Prostate gland (tissue), 2 donors: ENCODE results near the gene DES.

ENCODE experiments used
- CTCF ChIP-seq, 4 experiments: fragments of 200-600 bp in 2 of 4; fragments of 450-650 bp in 2 of 4; sonication (generic) in 2 of 4; IDR thresholded peaks; 1 replicate in 3 of 4; 2 replicates in 1 of 4; pipeline ENCODE4 v1.5.1; 2016 to 2019; ENCODE audit warnings: antibody characterized with exemption in 4 of 4, mild to moderate bottlenecking in 2 of 4, moderate library complexity in 2 of 4
- POLR2A ChIP-seq: fragments of 450-650 bp; IDR thresholded peaks from one replicate; pipeline ENCODE4 v1.6.1; 2016; ENCODE audit warnings: antibody characterized with exemption, mild to moderate bottlenecking
- POLR2AphosphoS5 ChIP-seq: sonication (generic); formaldehyde crosslinking; IDR thresholded peaks from one replicate; pipeline ENCODE4 v1.6.1; 2017; ENCODE audit warnings: antibody characterized with exemption

- TF ChIP-seq CTCF (IDR thresholded peaks at IDR 0.05) (no peak), POLR2A (no peak), POLR2AphosphoS5 (no peak)
Measured at GRCh38 chr2:219395609-219396008, 22.6 kb upstream of the DES start.
